ENCODE results near the gene PML. TPM values are rescaled to one million over a fixed set of nuclear protein-coding genes. Genes with fewer than 3 reads are reported as not detected.
A peak's percentile ranks its signal among the peaks of the same experiment; 100 is the strongest.

PML gene
- total and polyA plus RNA-seq, 4 donors, result 8.2 to 15.2 (median 10.8) TPM

DNA sequence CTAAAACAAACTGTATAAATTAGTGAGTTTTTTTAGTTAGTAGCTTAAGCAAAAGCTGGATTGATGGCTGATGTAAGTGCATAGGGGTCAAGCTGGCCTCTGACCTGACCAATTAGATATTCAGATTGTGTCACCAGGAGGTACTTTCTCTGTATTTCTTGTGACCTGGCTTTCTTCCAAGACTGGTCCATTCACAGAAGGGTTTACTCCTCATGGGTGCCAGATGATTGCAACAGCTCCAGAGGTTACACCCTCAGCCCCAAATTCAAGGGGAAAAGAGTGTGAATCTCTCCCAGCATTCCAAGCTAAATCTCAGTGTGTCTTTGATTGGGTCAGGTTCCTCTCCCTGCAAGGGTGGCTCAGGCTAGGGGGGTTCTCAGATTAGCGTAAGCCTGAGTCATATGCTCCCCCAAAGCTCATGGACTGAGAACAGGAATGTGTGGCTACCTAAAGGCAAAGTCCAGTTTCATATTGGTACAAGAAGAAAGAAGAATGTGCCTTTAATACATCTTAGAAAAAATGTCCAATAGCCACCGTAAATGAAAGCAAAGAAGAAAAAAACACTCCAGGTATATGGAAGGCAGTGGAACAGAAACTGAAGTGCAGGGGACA lies 16.5 kb downstream of the PML start (continued):
- no peak for TF ChIP-seq CTCF (IDR thresholded peaks at IDR 0.05; ENCODE audit: low read depth, low read length, missing input control)

DNA sequence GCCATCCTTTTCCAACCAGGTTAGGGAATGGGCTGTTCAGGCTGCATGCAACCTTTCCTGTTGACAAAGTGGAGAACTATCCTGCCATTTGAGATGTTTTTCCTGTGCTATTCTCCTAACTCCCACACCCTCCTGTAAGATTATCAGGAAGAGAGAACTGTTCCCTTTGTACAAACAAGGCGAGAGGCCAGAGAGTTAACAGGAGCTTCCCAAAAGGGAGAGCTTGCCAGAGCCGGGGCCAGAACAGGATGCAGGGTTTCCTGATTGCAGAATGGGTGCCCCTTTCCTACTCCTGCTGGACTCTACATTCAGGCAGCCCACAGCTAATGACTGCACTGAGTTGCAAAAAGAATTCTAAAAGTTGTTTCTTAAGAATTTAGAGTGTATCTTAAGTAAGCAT lies 17.1 kb downstream of the PML start:
- no peaks in the 10 kb centered on the region for H3K9me3 ChIP-seq (ENCODE audit: control insufficient read depth in 4 of 4, low read length in 3 of 4)
- WGBS, result 8% methylated on average over 2 of the region's 2 CpGs
- peaks cover 16 to 67% (median 54%) of the 10 kb centered on the region in 4 donors for H3K4me1 ChIP-seq (ENCODE audit: control insufficient read depth in 4 of 4, insufficient read depth in 4 of 4, low read length in 3 of 4)
- peak overlapping the region in 1 of 3 donors; percentile 34 for H3K4me3 ChIP-seq (ENCODE audit: low read depth in 1 of 3, low read length in 3 of 3)
- H3K27me3 ChIP-seq (ENCODE audit: control insufficient read depth in 4 of 4, insufficient read depth in 4 of 4, low read length in 3 of 4), result no peaks in the 10 kb centered on the region
- DNase-seq (ENCODE audit: low spot score), result no peak
- H3K36me3 ChIP-seq (ENCODE audit: control insufficient read depth in 4 of 4, insufficient read depth in 3 of 4, low read depth in 1 of 4, low read length in 3 of 4), result peaks cover 0 to 3% (median under 1%) of the 10 kb centered on the region in 4 donors
- H3K9ac ChIP-seq (ENCODE audit: low read depth in 1 of 2, low read length in 2 of 2), result no peak overlapping the region
- TF ChIP-seq ATF3 (IDR thresholded peaks at IDR 0.05), result no peak
- TF ChIP-seq GABPA (IDR thresholded peaks at IDR 0.05 in 1 of 2, conservative IDR thresholded peaks at IDR 0.05 in 1 of 2), result peak in 1 of 2 donors; percentile 21
- TF ChIP-seq REST (IDR thresholded peaks at IDR 0.05), result peak; percentile 21
- no peak for TF ChIP-seq CTCF (IDR thresholded peaks at IDR 0.05; ENCODE audit: low read depth, low read length, missing input control)
- TF ChIP-seq JUND (IDR thresholded peaks at IDR 0.05), result no peak
- peak; percentile 12 to 66 for TF ChIP-seq RXRA (IDR thresholded peaks at IDR 0.05)
- peak; percentile 82 for TF ChIP-seq NR2F2 (IDR thresholded peaks at IDR 0.05)
- TF ChIP-seq RAD21 (IDR thresholded peaks at IDR 0.05), result peak; percentile 8 to 39
- peak; percentile 38 for TF ChIP-seq YY1 (IDR thresholded peaks at IDR 0.05)
- TF ChIP-seq FOXA1 (IDR thresholded peaks at IDR 0.05), result no peak
- peak; percentile 74 for TF ChIP-seq MAX (IDR thresholded peaks at IDR 0.05)
- peak; percentile 45 for TF ChIP-seq SP1 (IDR thresholded peaks at IDR 0.05)
- TF ChIP-seq HNF4G (IDR thresholded peaks at IDR 0.05), result no peak
- TF ChIP-seq TAF1 (conservative IDR thresholded peaks at IDR 0.05), result no peak
- peak; percentile 35 for TF ChIP-seq FOXA2 (IDR thresholded peaks at IDR 0.05)
- no peak for TF ChIP-seq HNF4A (conservative IDR thresholded peaks at IDR 0.05)
- TF ChIP-seq, protein P1, sequence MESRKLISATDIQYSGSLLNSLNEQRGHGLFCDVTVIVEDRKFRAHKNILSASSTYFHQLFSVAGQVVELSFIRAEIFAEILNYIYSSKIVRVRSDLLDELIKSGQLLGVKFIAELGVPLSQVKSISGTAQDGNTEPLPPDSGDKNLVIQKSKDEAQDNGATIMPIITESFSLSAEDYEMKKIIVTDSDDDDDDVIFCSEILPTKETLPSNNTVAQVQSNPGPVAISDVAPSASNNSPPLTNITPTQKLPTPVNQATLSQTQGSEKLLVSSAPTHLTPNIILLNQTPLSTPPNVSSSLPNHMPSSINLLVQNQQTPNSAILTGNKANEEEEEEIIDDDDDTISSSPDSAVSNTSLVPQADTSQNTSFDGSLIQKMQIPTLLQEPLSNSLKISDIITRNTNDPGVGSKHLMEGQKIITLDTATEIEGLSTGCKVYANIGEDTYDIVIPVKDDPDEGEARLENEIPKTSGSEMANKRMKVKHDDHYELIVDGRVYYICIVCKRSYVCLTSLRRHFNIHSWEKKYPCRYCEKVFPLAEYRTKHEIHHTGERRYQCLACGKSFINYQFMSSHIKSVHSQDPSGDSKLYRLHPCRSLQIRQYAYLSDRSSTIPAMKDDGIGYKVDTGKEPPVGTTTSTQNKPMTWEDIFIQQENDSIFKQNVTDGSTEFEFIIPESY (IDR thresholded peaks at IDR 0.05), result peak; percentile 33
- peak in 1 of 2 donors; percentile 58 for TF ChIP-seq EGR1 (IDR thresholded peaks at IDR 0.05; ENCODE audit: low read depth in 2 of 2)
- peak overlapping the region; percentile 47 to 76 for H3K27ac ChIP-seq (ENCODE audit: low read depth in 1 of 2, low read length in 2 of 2)

Data from liver (tissue), 9 donors.